Fibroblast of mammary gland (primary cell): ENCODE measurements around the gene PTEN.

Source experiments
- DNase-seq: peaks from one replicate; pipeline ENCODE4 v3.0.0-alpha.2; 2010; ENCODE audit warnings: low read depth
- H3K4me3 ChIP-seq: 2 replicates; pipeline ENCODE4 v1.5.1; 2011; ENCODE audit warnings: low read depth, mild to moderate bottlenecking, low read length, moderate library complexity; ENCODE audit not compliant: control insufficient read depth
- TF ChIP-seq, protein P1 (sequence below): conservative IDR thresholded peaks from 2 replicates; pipeline ENCODE4 v1.5.1; 2011; ENCODE audit warnings: low read depth, low read length, inconsistent platforms; ENCODE audit not compliant: control insufficient read depth, insufficient read depth

Gene PTEN

DNA sequence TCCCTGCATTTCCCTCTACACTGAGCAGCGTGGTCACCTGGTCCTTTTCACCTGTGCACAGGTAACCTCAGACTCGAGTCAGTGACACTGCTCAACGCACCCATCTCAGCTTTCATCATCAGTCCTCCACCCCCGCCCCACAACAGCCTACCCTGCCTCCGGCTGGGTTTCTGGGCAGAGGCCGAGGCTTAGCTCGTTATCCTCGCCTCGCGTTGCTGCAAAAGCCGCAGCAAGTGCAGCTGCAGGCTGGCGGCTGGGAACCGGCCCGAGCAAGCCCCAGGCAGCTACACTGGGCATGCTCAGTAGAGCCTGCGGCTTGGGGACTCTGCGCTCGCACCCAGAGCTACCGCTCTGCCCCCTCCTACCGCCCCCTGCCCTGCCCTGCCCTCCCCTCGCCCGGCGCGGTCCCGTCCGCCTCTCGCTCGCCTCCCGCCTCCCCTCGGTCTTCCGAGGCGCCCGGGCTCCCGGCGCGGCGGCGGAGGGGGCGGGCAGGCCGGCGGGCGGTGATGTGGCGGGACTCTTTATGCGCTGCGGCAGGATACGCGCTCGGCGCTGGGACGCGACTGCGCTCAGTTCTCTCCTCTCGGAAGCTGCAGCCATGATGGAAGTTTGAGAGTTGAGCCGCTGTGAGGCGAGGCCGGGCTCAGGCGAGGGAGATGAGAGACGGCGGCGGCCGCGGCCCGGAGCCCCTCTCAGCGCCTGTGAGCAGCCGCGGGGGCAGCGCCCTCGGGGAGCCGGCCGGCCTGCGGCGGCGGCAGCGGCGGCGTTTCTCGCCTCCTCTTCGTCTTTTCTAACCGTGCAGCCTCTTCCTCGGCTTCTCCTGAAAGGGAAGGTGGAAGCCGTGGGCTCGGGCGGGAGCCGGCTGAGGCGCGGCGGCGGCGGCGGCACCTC, at the start of gene PTEN, which contains the start of gene KLLN:
TSS of gene PTEN (plus strand) at position 573 of the 891 bp plus-strand sequence. CDS start 845 bp downstream, outside the sequence.
TSS of gene KLLN (minus strand) at position 481 of the 891 bp plus-strand sequence. CDS start 1,046 bp downstream, outside the sequence.
- TF ChIP-seq, protein P1, sequence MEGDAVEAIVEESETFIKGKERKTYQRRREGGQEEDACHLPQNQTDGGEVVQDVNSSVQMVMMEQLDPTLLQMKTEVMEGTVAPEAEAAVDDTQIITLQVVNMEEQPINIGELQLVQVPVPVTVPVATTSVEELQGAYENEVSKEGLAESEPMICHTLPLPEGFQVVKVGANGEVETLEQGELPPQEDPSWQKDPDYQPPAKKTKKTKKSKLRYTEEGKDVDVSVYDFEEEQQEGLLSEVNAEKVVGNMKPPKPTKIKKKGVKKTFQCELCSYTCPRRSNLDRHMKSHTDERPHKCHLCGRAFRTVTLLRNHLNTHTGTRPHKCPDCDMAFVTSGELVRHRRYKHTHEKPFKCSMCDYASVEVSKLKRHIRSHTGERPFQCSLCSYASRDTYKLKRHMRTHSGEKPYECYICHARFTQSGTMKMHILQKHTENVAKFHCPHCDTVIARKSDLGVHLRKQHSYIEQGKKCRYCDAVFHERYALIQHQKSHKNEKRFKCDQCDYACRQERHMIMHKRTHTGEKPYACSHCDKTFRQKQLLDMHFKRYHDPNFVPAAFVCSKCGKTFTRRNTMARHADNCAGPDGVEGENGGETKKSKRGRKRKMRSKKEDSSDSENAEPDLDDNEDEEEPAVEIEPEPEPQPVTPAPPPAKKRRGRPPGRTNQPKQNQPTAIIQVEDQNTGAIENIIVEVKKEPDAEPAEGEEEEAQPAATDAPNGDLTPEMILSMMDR: no peak

GRCh38 chr10:87816163-87816897, 47.1 kb upstream of the PTEN start:
- DNase-seq: no peak
- TF ChIP-seq, protein P1: peak; percentile 17
- peak overlapping the region; percentile 93 for H3K4me3 ChIP-seq

More for the DNA sequence above, at the start of gene PTEN, which contains the start of gene KLLN:
- peak; percentile 89 for DNase-seq
- H3K4me3 ChIP-seq: peak within 1 kb of the TSS; percentile 96

DNA sequence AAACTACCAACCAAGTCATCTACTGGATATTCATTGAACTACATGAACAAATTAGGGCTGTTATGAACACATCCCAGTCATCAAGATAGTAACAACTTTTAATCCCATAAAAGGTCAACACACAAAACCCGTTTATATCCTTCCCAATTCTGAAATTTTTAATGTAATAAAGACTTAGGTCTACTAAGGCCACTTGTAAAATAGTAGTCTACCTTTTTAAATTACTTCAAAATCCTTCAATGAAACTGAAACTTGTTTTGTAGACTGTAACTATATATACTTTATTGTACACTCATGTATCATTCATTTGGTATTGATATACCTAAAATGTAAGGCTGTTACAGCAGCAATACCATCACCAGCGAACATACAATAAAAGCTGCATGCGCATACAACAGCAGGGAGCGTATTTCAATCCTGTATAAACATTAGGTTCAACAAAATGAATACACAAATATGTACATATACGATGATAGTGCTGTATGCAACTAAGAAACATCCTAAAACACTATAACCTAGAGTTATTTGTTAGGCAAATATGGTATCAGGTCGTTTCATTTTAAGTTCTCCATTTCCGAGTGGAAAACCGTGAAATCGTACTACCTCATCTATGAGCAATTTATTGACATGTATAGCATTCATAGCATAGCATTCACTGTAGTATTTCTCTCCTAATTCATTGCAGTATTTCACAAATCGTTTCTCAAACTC, 46.4 kb upstream of the PTEN start:
- H3K4me3 ChIP-seq: peak overlapping the region; percentile 93
- TF ChIP-seq, protein P1: no peak
- peak; percentile 8 for DNase-seq

DNA sequence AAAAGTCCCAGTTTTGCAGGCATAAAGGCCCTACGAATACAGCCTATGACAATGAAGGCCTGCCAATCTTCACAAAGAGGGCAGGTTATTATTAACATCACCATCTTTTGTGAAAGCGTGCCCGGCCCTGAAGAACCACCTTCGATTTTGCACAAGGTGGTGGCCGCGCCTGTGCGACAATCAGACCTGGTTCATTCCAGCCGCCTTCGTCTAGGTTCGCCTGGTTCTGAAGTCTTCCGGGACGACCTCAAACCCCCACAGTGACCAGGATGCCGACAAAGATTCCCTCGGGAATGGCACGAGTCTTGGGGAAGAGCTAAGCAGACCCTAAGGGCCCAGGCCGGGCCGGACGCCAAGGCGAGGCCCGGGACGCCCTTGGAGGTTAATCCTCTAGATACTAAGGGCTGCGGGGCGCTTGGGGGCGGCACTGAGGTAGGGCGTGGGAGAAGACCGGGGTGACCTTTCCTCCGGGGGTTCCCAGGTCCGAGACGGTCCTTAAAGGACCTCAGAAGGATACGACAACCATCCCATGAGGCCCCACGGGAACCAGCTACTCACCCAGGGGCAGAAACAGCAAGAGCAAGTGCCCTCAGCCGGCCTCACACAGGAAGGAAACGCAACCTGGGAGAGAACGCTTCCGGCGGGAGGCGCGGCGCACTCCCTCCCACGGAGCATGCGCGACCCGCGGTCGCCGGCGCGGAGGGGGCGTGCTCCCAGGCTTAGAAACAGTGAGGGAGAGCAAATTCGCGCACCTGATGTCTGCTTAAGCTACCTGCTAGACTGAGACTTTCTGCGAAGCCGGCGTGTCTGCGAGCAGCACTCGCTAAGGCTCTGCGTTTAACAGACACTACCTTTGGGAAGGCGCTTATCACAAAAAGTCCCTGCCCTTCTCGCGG, 45.6 kb upstream of the PTEN start, which contains the start of gene ATAD1:
TSS of gene ATAD1 (minus strand) at position 618 of the 896 bp plus-strand sequence. CDS start 3,627 bp downstream, outside the sequence.
- TF ChIP-seq, protein P1: peak; percentile 17
- peak within 1 kb of the TSS; percentile 93 for H3K4me3 ChIP-seq

GRCh38 chr10:87818505-87819288, 44.7 kb upstream of the PTEN start:
- DNase-seq: peak; percentile 32
- TF ChIP-seq, protein P1: no peak
- peak overlapping the region; percentile 93 for H3K4me3 ChIP-seq

More for the DNA sequence above, 45.6 kb upstream of the PTEN start, which contains the start of gene ATAD1:
- DNase-seq: peak; percentile 72
